Liver (tissue), 9 donors: ENCODE measurements around the gene UNC13B. TPM values are rescaled to one million over a fixed set of nuclear protein-coding genes. Genes with fewer than 3 reads are reported as not detected.

Experiments
- DNase-seq: peaks from one replicate; pipeline ENCODE4 v3.0.0-alpha.2; 2017; ENCODE audit warnings: low spot score
- H3K27ac ChIP-seq, 2 donors: one replicate each; pipeline ENCODE4 v1.7.0; 2013; ENCODE audit warnings: inconsistent platforms in 2 of 2, low read length in 2 of 2, control low read depth in 1 of 2, low read depth in 1 of 2, mild to moderate bottlenecking in 1 of 2
- H3K27me3 ChIP-seq, 4 donors: one replicate each; pipeline versions ENCODE4 v1.6.1 to v1.7.0; 2013; ENCODE audit warnings: low read length in 3 of 4, inconsistent platforms in 1 of 4, mild to moderate bottlenecking in 1 of 4, moderate library complexity in 1 of 4; ENCODE audit not compliant: control insufficient read depth in 4 of 4, insufficient read depth in 4 of 4
- H3K36me3 ChIP-seq, 4 donors: one replicate each; pipeline versions ENCODE4 v1.6.1 to v1.7.0; 2013; ENCODE audit warnings: low read length in 3 of 4, mild to moderate bottlenecking in 3 of 4, low read depth in 1 of 4, moderate library complexity in 1 of 4; ENCODE audit not compliant: control insufficient read depth in 4 of 4, insufficient read depth in 3 of 4
- H3K4me1 ChIP-seq, 4 donors: one replicate each; pipeline versions ENCODE4 v1.6.1 to v1.7.0; 2013; ENCODE audit warnings: low read length in 3 of 4, mild to moderate bottlenecking in 3 of 4, moderate library complexity in 1 of 4; ENCODE audit not compliant: control insufficient read depth in 4 of 4, insufficient read depth in 4 of 4
- H3K4me3 ChIP-seq, 3 donors: one replicate each; pipeline versions ENCODE4 v1.6.1 to v1.7.0; 2013; ENCODE audit warnings: low read length in 3 of 3, control low read depth in 1 of 3, low read depth in 1 of 3, mild to moderate bottlenecking in 1 of 3
- H3K9ac ChIP-seq, 2 donors: one replicate each; pipeline ENCODE4 v1.7.0; 2013; ENCODE audit warnings: low read length in 2 of 2, mild to moderate bottlenecking in 2 of 2, moderate library complexity in 2 of 2, control low read depth in 1 of 2, low read depth in 1 of 2
- H3K9me3 ChIP-seq, 4 donors: one replicate each; pipeline versions ENCODE4 v1.6.1 to v1.7.0; 2013; ENCODE audit warnings: low read length in 3 of 4; ENCODE audit not compliant: control insufficient read depth in 4 of 4
- EGR1 ChIP-seq, 2 donors: IDR thresholded peaks; 2 replicates each; pipeline ENCODE4 v1.6.1; 2016 to 2018; ENCODE audit warnings: antibody characterized with exemption in 2 of 2, low read depth in 2 of 2
- FOXA1 ChIP-seq: IDR thresholded peaks from 2 replicates; pipeline ENCODE4 v1.6.1; 2016; ENCODE audit warnings: antibody characterized with exemption
- FOXA2 ChIP-seq: IDR thresholded peaks from 2 replicates; pipeline ENCODE4 v1.6.1; 2016; ENCODE audit warnings: antibody characterized with exemption
- GABPA ChIP-seq, 2 donors: IDR thresholded peaks in 1 of 2; conservative IDR thresholded peaks in 1 of 2; 2 replicates each; pipeline ENCODE4 v1.6.1; 2016; ENCODE audit warnings: antibody characterized with exemption in 2 of 2, mild to moderate bottlenecking in 1 of 2, moderate library complexity in 1 of 2
- HNF4A ChIP-seq, 2 donors: conservative IDR thresholded peaks; 2 replicates each; pipeline ENCODE4 v1.6.1; 2016; ENCODE audit warnings: antibody characterized with exemption in 2 of 2, mild to moderate bottlenecking in 2 of 2
- HNF4G ChIP-seq: IDR thresholded peaks from 2 replicates; pipeline ENCODE4 v1.6.1; 2016; ENCODE audit warnings: antibody characterized with exemption
- JUND ChIP-seq, 2 donors: IDR thresholded peaks; 2 replicates each; pipeline ENCODE4 v1.6.1; 2016; ENCODE audit warnings: antibody characterized with exemption in 2 of 2
- NR2F2 ChIP-seq: IDR thresholded peaks from 2 replicates; pipeline ENCODE4 v1.6.1; 2016; ENCODE audit warnings: antibody characterized with exemption
- RAD21 ChIP-seq, 2 donors: IDR thresholded peaks; 2 replicates each; pipeline ENCODE4 v1.6.1; 2016; ENCODE audit warnings: antibody characterized with exemption in 2 of 2, mild to moderate bottlenecking in 2 of 2
- REST ChIP-seq: IDR thresholded peaks from 2 replicates; pipeline ENCODE4 v1.6.1; 2016; ENCODE audit warnings: antibody characterized with exemption, mild to moderate bottlenecking
- SP1 ChIP-seq: IDR thresholded peaks from 2 replicates; pipeline ENCODE4 v1.6.1; 2018; ENCODE audit warnings: antibody characterized with exemption, mild to moderate bottlenecking
- TAF1 ChIP-seq: conservative IDR thresholded peaks from 2 replicates; pipeline ENCODE4 v1.6.1; 2016; ENCODE audit warnings: antibody characterized with exemption, mild to moderate bottlenecking
- YY1 ChIP-seq: IDR thresholded peaks from 2 replicates; pipeline ENCODE4 v1.6.1; 2016; ENCODE audit warnings: antibody characterized with exemption, mild to moderate bottlenecking
- WGBS: extraction: QIAGEN DNeasy Blood & Tissue Kit; methylation state at CpG from one replicate; pipeline ENCODE4 v1.1.7; 2013; 5-methylcytosine and 5-hydroxymethylcytosine counted together
- polyA plus RNA-seq, 2 donors: library from polyadenylated mRNA; stranded (reverse) in 1 of 2; unstranded in 1 of 2; fragments of 200-250 nt in 1 of 2; fragments of >200 nt in 1 of 2; fragmentation: Nextera tagmentation in 1 of 2; extraction: Ambion mirVana in 1 of 2; gene quantifications; one replicate each; pipeline versions ENCODE4 v1.2.1 to v1.2.3, GENCODE V29; 2013 to 2015
- total RNA-seq, 2 donors: library from RNA; depleted of rRNA; stranded (reverse); fragments of >200 nt; gene quantifications; one replicate each; pipeline ENCODE4 v1.2.3, GENCODE V29; 2014
- TF ChIP-seq, protein P1 (sequence below): IDR thresholded peaks from 2 replicates; pipeline ENCODE4 v1.6.1; 2016; ENCODE audit warnings: antibody characterized with exemption
- TF ChIP-seq, protein P2 (sequence below): fragments of 150-350 bp; IDR thresholded peaks from 2 replicates; pipeline ENCODE4 v1.5.1; 2017; ENCODE audit warnings: improper control_type of control experiment, low read depth, low read length; ENCODE audit not compliant: missing input control
- TF ChIP-seq, protein P3 (sequence below): IDR thresholded peaks from 2 replicates; pipeline ENCODE4 v1.6.1; 2016; ENCODE audit warnings: antibody characterized with exemption
- TF ChIP-seq, protein P4 (sequence below): IDR thresholded peaks from 2 replicates; pipeline ENCODE4 v1.6.1; 2016; ENCODE audit warnings: antibody characterized with exemption
- donor health status: healthy.
- donor health status: healthy.
- donor health status: healthy.
- donor health status: healthy.
- donor health status: healthy.

UNC13B gene
- total and polyA plus RNA-seq, 4 donors = 5.5 to 25.7 (median 11.9) TPM

- Histone ChIP-seq H3K9me3 (no peaks in the 10 kb centered on the region), H3K36me3 (no peaks in the 10 kb centered on the region), H3K9ac (no peak overlapping the region), H3K4me1 (no peaks in the 10 kb centered on the region), H3K27me3 (no peaks in the 10 kb centered on the region), H3K4me3 (no peak overlapping the region), H3K27ac (no peak overlapping the region)
- 64% methylated on average over 1 of the region's 1 CpG for WGBS
- TF ChIP-seq FOXA1 (no peak), YY1 (no peak), FOXA2 (no peak), EGR1 (IDR thresholded peaks at IDR 0.05; ENCODE audit: low read depth in 2 of 2) (no peak), NR2F2 (no peak), SP1 (no peak), TAF1 (no peak), HNF4G (no peak), REST (no peak), JUND (IDR thresholded peaks at IDR 0.05) (no peak)
- TF ChIP-seq, protein P1, sequence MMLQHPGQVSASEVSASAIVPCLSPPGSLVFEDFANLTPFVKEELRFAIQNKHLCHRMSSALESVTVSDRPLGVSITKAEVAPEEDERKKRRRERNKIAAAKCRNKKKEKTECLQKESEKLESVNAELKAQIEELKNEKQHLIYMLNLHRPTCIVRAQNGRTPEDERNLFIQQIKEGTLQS = no peak
- TF ChIP-seq, protein P2, sequence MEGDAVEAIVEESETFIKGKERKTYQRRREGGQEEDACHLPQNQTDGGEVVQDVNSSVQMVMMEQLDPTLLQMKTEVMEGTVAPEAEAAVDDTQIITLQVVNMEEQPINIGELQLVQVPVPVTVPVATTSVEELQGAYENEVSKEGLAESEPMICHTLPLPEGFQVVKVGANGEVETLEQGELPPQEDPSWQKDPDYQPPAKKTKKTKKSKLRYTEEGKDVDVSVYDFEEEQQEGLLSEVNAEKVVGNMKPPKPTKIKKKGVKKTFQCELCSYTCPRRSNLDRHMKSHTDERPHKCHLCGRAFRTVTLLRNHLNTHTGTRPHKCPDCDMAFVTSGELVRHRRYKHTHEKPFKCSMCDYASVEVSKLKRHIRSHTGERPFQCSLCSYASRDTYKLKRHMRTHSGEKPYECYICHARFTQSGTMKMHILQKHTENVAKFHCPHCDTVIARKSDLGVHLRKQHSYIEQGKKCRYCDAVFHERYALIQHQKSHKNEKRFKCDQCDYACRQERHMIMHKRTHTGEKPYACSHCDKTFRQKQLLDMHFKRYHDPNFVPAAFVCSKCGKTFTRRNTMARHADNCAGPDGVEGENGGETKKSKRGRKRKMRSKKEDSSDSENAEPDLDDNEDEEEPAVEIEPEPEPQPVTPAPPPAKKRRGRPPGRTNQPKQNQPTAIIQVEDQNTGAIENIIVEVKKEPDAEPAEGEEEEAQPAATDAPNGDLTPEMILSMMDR = no peak
- no peak for DNase-seq
Measured at GRCh38 chr9:35436933-35437332, 275.1 kb downstream of the UNC13B start.

DNA sequence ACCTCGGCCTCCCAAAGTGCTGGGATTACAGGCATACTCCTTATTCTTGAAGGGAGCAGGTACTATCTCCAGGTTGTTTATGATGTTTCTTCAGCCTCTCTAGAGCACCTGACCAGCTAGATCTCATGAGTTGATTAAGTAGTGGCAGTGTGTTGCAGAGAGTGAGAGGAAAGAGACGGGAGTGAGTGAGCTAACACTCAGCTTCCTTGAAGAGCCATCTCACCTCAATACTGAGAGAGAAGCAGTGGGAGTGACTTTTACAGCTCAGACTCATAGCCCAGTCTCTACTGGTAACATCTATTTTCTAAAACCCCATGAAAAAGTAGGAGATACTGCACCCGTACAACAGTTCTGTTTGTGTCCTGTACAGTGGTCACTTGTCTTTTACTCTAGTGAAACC is 284.2 kb downstream of the UNC13B start:
- DNase-seq = no peak
- Histone ChIP-seq H3K4me3 (no peak overlapping the region), H3K36me3 (no peaks in the 10 kb centered on the region), H3K27ac (no peak overlapping the region), H3K9me3 (no peaks in the 10 kb centered on the region), H3K4me1 (no peaks in the 10 kb centered on the region), H3K27me3 (no peaks in the 10 kb centered on the region), H3K9ac (no peak overlapping the region)
- TF ChIP-seq, protein P1 = no peak
- TF ChIP-seq HNF4G = no peak
- TF ChIP-seq, protein P3, sequence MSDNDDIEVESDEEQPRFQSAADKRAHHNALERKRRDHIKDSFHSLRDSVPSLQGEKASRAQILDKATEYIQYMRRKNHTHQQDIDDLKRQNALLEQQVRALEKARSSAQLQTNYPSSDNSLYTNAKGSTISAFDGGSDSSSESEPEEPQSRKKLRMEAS = no peak
- TF ChIP-seq GABPA (IDR thresholded peaks at IDR 0.05 in 1 of 2, conservative IDR thresholded peaks at IDR 0.05 in 1 of 2) = no peak
- TF ChIP-seq EGR1 (IDR thresholded peaks at IDR 0.05; ENCODE audit: low read depth in 2 of 2) = no peak
- TF ChIP-seq HNF4A (conservative IDR thresholded peaks at IDR 0.05) = no peak
- no peak for TF ChIP-seq YY1
- TF ChIP-seq FOXA1 = no peak
- no peak for TF ChIP-seq RAD21 (IDR thresholded peaks at IDR 0.05)
- TF ChIP-seq NR2F2 = no peak
- TF ChIP-seq TAF1 = no peak
- TF ChIP-seq, protein P4, sequence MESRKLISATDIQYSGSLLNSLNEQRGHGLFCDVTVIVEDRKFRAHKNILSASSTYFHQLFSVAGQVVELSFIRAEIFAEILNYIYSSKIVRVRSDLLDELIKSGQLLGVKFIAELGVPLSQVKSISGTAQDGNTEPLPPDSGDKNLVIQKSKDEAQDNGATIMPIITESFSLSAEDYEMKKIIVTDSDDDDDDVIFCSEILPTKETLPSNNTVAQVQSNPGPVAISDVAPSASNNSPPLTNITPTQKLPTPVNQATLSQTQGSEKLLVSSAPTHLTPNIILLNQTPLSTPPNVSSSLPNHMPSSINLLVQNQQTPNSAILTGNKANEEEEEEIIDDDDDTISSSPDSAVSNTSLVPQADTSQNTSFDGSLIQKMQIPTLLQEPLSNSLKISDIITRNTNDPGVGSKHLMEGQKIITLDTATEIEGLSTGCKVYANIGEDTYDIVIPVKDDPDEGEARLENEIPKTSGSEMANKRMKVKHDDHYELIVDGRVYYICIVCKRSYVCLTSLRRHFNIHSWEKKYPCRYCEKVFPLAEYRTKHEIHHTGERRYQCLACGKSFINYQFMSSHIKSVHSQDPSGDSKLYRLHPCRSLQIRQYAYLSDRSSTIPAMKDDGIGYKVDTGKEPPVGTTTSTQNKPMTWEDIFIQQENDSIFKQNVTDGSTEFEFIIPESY = no peak
- TF ChIP-seq REST = no peak
- TF ChIP-seq SP1 = no peak
- TF ChIP-seq JUND (IDR thresholded peaks at IDR 0.05) = no peak
- 96% methylated on average over 3 of the region's 3 CpGs for WGBS
